Activated CD8-positive, alpha-beta memory T cell treated with anti-CD3 and anti-CD28 coated beads, Interleukin-2, amount 50 U/mL, for 1 hour (primary cell): ENCODE data around the gene PINLYP.
A peak's percentile ranks its signal among the peaks of the same experiment; 100 is the strongest.

Source experiments
- DNase-seq: peaks from one replicate; pipeline ENCODE4 v3.0.0-alpha.2; 2020; ENCODE audit errors: extremely low read depth

PINLYP gene

GRCh38 chr19:43606569-43607229 lies 31.1 kb downstream of the PINLYP start:
- DNase-seq = no peak

- DNase-seq = no peak
These were observed 31.9 kb downstream of the PINLYP start for GRCh38 chr19:43607238-43608205.

GRCh38 chr19:43609872-43610271 lies 34.3 kb downstream of the PINLYP start:
- DNase-seq = no peak

GRCh38 chr19:43610493-43610892 lies 34.9 kb downstream of the PINLYP start:
- DNase-seq = no peak

GRCh38 chr19:43611788-43612187 lies 36.2 kb downstream of the PINLYP start, which contains the start of gene SRRM5:
SRRM5 (plus strand) TSS chr19:43612088; CDS start chr19:43612122, 34 bp downstream.
- DNase-seq = no peak

- no peak for DNase-seq
These were observed 36.8 kb downstream of the PINLYP start for GRCh38 chr19:43612374-43612773.

GRCh38 chr19:43616306-43616705 lies 40.7 kb downstream of the PINLYP start:
- DNase-seq = no peak

- DNase-seq = no peak
These were observed 41.4 kb downstream of the PINLYP start for GRCh38 chr19:43616954-43617353.

- DNase-seq = no peak
These were observed 43.3 kb downstream of the PINLYP start for GRCh38 chr19:43618921-43619261.

- DNase-seq = peak; percentile 54
These were observed 43.9 kb downstream of the PINLYP start, which contains the start of gene ZNF428 for GRCh38 chr19:43619262-43620060. ZNF428 (minus strand) TSS chr19:43619629; CDS start chr19:43614304, 5,325 bp downstream.

GRCh38 chr19:43620061-43621001 lies 44.7 kb downstream of the PINLYP start:
- DNase-seq = peak; percentile 71

GRCh38 chr19:43622070-43622469 lies 46.5 kb downstream of the PINLYP start:
- no peak for DNase-seq

- no peak for DNase-seq
These were observed 47.4 kb downstream of the PINLYP start for GRCh38 chr19:43622956-43623355.

GRCh38 chr19:43623889-43624670 lies 48.5 kb downstream of the PINLYP start:
- DNase-seq = no peak

- peak; percentile 72 for DNase-seq
These were observed 49.3 kb downstream of the PINLYP start for GRCh38 chr19:43624933-43625332.

- no peak for DNase-seq
These were observed 50.4 kb downstream of the PINLYP start for GRCh38 chr19:43625918-43626579.

GRCh38 chr19:43626838-43627237 lies 51.2 kb downstream of the PINLYP start:
- no peak for DNase-seq

- DNase-seq = no peak
These were observed 53.2 kb downstream of the PINLYP start for GRCh38 chr19:43628646-43629326.

- DNase-seq = no peak
These were observed 55.9 kb downstream of the PINLYP start for GRCh38 chr19:43631491-43631890.
